MM.1S (cell line): ENCODE results near the gene FBXL17.

ENCODE experiments used
- EZH2phosphoT487 ChIP-seq: fragments of 300-600 bp; sonication (generic); IDR thresholded peaks from 2 replicates; pipeline ENCODE4 v1.6.1; 2018; ENCODE audit warnings: antibody characterized with exemption, low read length
- TF ChIP-seq, protein P1 (sequence below): fragments of 300-600 bp; sonication (generic); IDR thresholded peaks from 2 replicates; pipeline ENCODE4 v1.5.1; 2016; ENCODE audit warnings: antibody characterized with exemption, low read length, mixed read lengths

DNA sequence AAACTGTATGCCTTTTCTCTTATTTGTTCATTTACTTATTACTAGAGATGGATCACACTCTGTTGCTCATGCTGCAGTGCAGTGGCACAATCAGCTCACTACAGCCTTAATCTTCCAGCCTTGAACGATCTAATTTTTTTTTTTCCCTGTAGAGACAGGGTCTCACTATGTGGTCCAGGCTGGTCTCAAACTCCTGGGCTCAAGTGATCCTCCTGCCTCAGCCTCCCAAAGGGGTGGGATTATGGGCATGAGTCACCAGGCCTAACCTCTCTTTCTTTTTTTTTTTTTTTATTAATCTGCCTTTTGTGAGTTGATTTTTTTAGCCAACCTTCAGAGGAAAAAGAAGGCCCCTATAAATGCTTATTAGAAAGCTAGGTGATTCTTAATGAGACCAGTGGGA is 303.0 kb downstream of the FBXL17 start:
- TF ChIP-seq, protein P1, sequence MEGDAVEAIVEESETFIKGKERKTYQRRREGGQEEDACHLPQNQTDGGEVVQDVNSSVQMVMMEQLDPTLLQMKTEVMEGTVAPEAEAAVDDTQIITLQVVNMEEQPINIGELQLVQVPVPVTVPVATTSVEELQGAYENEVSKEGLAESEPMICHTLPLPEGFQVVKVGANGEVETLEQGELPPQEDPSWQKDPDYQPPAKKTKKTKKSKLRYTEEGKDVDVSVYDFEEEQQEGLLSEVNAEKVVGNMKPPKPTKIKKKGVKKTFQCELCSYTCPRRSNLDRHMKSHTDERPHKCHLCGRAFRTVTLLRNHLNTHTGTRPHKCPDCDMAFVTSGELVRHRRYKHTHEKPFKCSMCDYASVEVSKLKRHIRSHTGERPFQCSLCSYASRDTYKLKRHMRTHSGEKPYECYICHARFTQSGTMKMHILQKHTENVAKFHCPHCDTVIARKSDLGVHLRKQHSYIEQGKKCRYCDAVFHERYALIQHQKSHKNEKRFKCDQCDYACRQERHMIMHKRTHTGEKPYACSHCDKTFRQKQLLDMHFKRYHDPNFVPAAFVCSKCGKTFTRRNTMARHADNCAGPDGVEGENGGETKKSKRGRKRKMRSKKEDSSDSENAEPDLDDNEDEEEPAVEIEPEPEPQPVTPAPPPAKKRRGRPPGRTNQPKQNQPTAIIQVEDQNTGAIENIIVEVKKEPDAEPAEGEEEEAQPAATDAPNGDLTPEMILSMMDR, result no peak
- no peak for TF ChIP-seq EZH2phosphoT487
